Skeletal muscle cell (primary cell): Measurements from ENCODE around the gene SH3PXD2A.
A peak's percentile ranks its signal among the peaks of the same experiment; 100 is the strongest.
"Not testable (repeated sequence)": the region's sequence is repeated elsewhere in the genome, so short reads cannot be mapped to it uniquely, and the experiment has no call there.

Source experiments
- DNase-seq: peaks from one replicate; pipeline ENCODE4 v3.0.0-alpha.2; 2010; ENCODE audit warnings: low read depth
- H3K4me3 ChIP-seq: 2 replicates; pipeline ENCODE4 v1.5.1; 2011; ENCODE audit warnings: low read depth, mild to moderate bottlenecking, control low read depth, low read length, moderate library complexity

Gene SH3PXD2A

DNA sequence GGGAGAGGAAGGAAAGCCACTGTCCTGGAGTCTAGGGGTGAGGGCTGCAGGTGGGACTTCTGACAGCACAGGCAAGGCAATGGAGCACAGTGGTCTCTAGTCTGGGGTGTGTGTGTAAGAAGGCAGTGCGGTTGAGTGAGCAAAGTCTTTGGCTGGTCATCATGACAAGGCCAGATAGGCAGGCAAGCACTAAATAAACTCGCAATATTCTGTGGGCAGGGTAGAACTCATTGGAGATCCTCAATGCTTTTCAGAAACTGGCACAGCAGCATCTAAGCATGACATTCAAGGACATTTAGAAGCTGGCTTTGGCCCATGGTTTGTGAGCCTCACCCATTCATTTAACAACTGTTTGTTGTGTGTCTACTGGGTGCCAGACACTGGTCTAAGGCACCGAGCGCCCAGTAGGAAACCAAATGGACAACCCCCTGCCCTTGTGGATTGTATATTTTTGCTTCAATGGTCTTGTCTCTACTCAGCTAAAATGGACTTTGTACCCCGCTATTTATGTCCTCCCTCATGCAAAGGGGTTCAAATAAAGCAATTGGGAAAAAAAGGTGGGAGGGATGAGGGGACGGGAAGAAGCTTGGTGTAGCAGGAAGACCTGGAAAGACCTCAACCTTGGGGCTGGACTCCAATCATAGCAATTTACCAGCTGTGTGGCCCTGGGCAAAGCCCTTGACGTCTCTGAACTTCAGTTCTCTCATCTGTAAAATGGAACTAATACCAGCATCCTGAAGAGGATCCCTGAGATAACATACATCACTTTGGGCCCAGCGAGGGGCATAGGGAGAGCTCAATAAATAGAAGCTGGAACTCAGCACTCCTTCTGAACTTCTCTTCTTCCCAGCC is 245.9 kb downstream of the SH3PXD2A start:
- no peak for DNase-seq
- no peak overlapping the region for H3K4me3 ChIP-seq

DNA sequence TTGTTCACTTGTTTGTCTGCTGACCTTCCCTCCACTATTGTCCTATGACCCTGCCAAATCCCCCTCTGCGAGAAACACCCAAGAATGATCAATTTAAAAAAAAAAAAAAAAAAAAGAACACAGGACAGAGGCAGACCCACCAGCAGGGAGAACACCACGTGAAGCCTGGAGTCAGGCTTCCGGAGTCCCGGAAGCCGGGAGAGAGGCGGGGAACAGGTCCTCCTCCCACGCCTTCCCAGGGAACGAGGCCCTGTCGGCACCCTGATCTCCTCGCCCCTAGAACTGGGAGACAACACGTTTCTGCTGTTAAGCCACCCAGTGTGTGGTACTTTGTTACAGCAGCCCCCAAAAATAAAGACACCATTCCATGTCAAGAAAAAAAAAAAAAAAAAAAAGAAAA is 247.3 kb downstream of the SH3PXD2A start:
- DNase-seq, H3K4me3 ChIP-seq: not testable (repeated sequence)

DNA sequence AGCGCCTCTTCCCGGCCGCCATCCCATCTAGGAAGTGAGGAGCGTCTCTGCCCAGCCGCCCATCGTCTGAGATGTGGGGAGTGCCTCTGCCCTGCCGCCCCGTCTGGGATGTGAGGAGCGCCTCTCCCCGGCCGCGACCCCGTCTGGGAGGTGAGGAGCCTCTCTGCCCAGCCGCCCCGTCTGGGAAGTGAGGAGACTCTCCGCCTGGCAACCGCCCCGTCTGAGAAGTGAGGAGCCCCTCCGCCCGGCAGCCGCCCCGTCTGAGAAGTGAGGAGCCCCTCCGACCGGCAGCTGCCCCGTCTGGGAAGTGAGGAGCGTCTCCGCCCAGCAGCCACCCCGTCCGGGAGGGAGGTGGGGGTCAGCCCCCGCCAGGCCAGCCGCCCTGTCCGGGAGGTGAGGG is 248.3 kb downstream of the SH3PXD2A start:
- DNase-seq, H3K4me3 ChIP-seq: not testable (repeated sequence)

DNA sequence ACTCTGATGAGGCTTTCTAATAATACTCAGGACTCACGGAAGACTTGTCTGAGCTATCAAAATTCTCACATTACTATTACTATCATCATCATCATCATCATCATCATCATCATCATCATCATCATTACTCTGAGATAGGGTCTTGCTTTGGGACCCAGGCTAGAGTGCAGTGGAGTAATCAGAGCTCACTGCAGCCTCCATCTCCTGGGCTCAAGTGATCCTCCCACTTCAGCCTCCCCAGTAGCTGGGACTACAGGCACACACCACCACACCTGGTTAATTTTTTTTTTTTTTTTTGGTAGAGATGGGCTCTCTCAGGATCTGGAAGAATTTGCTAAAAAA is 249.3 kb downstream of the SH3PXD2A start:
- DNase-seq, H3K4me3 ChIP-seq: not testable (repeated sequence)

DNA sequence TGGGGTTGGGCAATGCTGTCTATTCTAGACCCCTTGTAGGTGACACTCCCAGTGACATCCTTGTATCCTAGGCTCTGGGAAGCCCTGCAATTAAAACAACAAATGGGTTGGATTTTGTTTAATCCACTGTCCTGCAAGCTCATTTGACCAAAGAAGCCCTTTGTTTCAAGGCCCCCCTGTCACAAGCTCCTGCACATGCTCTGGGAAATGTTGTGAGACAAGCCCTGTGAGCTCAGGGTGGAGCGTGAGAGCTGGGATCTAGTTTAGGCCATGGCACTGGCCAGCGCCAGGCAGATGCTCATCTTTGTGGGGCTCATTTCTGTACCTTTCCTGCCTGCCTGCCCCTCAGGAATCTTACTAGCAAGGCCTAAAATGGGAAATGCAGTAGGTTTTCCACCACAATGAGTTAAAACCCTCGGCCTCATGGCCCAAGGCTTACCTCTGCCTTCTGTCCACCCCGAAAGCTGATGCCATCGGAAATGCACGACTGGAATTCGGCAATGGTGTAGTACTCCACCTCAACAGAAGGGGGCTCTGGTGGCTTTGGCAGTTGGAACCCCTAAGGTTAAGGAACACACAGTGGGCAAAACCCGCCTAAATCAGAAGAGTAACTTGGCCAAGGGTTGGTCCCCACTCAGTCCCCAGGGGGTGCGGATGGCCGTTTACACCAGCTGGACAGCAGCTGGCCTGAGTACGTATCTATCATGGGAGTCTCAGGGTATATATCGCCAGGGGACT is 249.8 kb downstream of the SH3PXD2A start:
- DNase-seq = no peak
- no peak overlapping the region for H3K4me3 ChIP-seq

DNA sequence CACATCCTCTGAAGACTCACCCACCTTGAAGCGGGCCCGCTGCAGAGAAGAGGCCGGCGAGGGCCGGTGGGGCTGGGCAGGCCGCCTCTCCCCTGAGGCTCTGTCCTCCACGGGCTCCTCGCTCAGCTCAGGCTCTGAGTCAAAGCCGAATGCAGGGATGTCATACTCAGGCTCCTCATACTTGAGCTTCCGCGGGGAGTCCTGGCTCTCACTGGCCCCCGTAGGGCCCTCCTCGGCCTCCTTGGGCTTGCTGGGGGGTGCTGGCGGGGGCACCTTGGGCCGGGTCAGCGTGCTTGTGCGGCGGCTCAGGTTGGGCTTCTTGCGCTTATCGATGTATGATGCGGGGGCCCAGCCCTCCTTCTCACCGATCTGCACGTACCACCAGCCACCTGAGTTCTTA is 252.0 kb downstream of the SH3PXD2A start:
- DNase-seq = no peak
- no peak overlapping the region for H3K4me3 ChIP-seq

DNA sequence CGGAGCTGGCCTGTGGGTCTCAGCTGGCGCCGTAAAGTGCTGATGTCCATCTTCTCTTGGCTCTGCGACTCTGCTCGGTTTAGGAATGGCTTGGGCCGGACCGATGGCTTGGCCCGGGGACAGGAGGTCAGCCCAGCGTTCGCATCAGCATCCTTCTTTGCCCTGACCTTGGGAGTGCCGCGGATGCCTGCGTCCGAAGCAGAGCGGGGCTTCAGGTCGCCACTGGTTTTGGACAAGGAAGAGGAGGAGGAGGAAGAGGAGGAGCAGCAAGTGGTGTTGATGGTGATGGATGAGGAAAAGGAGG is 252.6 kb downstream of the SH3PXD2A start:
- H3K4me3 ChIP-seq = no peak overlapping the region
- no peak for DNase-seq

DNA sequence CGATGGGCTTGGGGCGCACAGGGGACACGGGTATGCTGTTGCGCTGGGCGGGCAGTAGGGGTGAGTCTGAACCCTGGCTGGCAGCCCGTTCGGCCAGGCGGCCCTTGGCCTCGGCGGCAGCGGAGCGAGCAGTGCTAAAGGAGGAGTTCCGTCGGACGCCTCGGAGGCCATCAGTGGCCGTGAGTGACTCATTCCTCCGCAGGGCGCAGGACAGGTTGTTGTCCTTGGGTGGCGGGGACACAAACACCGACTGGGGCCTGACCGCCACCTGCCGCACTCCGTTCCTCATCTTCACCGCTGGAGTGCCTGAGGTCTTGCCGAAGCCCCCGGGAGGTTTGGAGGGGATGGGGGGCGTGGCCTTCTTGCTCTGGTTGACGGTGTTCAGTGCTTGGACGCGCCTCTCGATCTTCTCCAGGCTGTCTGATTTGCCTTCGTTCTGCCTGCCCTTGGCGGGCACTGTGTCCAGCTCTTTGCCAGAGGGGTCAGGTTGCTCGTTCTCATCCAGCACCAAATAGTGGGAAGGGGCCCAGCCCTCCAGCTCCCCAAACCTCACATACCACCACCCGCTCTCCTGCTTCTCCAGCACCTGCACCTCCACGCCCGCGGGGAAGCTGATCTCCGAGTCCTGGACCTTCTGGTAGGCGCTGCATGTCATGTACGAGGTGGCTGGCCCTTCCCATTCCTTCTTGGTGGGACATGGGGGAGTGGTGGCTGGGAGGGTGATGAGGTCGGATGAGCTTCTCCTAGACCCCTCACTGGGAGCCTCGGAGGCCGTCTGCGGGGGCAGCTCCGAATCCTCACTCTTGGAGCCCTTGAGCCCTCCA is 253.1 kb downstream of the SH3PXD2A start:
- H3K4me3 ChIP-seq = no peak overlapping the region
- no peak for DNase-seq

DNA sequence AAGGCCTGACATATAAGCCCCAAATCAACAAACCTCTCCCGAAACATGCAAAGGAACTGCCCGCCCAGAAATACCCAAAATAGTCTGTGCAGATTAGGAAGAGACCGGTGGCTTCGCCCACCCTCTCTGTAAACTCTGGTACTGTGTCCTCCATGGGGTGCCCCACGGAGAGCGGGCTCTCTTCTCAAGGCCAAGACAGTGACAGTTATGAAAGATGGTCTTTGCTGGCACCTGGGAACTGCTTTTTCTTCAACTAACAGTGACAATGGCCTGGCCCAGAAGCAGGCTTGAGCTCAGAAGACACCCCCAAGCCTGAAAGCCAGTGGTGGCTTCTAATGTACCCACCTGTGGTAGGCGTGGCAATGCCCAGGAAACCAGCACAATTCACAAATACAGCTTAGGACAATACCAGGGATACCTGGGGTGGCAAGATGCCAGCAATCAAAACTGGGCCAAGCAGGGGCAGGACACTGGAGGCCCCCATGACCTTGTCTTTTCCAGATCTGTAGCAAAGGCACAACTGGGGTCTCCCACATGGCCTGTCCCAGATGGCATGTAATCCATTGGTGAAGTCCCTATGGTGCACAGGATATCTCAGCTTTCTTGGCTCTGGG is 254.3 kb downstream of the SH3PXD2A start:
- no peak overlapping the region for H3K4me3 ChIP-seq

DNA sequence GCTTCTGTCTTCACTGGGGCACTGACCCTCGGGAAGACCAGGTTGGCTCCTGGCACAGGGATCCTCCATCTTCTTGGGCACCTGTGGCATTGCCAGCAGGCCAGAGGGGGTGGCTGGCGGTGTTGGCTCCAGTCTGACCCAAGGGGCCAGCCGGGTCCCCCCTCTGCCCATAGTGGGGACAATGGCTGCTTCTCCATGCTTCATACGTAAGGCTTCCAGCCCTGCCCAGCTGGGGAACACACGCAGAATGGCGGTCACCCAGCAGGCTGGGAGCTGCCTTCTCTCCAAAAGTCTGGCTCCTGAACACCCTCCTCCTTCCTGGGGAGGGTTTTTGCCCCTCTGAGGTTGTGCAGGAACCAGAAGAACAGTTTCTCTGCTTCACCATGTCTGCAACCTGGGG is 255.1 kb downstream of the SH3PXD2A start:
- H3K4me3 ChIP-seq = no peak overlapping the region
- no peak for DNase-seq

More for the DNA sequence above, 254.3 kb downstream of the SH3PXD2A start:
- DNase-seq = no peak

DNA sequence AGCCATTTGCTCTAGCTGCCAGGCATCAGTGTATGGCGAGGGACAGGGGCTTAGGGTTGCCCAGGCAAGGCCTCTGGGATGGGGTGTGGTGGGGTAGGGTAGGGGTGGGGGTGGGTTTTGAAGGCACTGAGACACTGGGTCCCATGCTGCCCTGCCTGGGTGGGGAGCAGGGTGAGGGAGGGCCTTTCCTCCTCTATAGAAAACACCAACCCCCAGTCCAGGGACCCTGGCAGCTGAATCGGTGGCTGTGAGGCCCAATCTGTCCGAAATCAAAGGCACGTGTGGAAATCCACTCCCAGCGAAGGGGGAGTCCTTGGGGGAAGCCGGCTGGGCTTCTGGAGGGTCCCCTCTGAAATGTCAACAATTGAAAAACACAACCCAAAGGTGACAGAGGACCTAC is 255.5 kb downstream of the SH3PXD2A start:
- DNase-seq = no peak
- no peak overlapping the region for H3K4me3 ChIP-seq

DNA sequence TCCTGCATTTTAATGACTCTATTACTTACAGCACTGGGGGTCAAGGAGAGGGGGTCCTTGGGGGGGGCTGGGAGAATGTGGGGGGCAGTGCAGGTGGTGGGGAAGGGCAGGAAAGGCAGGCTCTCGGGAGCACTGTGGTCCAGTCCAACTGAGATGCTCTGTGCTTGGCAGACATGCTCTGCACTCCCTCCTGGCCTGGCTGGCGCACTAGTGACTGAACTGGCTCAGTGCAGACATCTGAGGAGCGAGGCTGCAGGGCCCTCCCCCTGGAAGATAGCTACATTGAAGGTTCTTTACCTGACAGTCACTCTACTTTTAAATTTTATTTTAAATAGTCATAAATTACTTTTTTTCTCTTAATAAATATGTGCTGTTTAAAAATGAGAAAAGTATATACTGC is 256.2 kb downstream of the SH3PXD2A start:
- H3K4me3 ChIP-seq = no peak overlapping the region
- no peak for DNase-seq

DNA sequence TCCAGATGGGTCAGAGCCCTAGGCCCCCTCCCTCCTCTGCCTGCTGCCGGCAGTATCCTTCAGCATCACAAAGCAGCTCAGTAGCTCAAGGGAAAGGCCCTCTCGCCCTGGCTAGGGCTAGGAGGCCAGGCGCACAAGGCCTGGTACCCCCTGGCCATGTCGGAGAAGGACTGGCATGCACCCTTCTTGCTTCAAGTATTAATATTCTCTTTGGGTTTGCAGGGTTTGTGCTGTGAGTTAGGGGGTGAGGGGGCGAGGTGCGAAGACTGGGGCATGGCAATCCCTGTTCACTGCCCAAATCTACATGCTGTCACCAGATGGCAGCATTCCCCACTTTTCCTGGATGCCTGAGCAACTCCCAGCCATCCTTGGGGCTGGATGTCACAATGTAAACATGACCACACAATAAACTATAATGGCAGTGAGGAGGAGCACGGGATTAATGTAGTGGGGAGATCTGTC is 256.7 kb downstream of the SH3PXD2A start:
- no peak overlapping the region for H3K4me3 ChIP-seq
- peak; percentile 31 for DNase-seq

DNA sequence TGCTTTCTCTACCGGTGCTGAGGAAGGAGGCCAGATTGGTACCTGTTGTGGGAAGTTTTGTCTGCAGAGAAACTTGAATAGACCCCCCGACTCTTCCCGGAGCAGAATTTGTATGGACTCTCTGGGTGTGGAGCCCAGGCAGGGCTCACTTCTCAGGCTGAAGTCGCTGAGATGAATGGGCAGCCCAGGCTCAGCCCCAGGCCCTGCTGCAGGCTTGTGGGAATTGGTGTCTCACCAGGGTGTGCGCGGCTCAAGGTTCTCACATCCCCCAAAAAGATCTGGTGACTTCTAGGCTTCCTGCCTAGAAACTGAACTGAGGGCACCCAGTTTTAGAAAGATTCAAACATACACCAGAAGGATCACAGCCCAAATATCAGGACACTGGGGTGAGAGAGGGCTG is 258.4 kb downstream of the SH3PXD2A start:
- no peak overlapping the region for H3K4me3 ChIP-seq
- DNase-seq = no peak

DNA sequence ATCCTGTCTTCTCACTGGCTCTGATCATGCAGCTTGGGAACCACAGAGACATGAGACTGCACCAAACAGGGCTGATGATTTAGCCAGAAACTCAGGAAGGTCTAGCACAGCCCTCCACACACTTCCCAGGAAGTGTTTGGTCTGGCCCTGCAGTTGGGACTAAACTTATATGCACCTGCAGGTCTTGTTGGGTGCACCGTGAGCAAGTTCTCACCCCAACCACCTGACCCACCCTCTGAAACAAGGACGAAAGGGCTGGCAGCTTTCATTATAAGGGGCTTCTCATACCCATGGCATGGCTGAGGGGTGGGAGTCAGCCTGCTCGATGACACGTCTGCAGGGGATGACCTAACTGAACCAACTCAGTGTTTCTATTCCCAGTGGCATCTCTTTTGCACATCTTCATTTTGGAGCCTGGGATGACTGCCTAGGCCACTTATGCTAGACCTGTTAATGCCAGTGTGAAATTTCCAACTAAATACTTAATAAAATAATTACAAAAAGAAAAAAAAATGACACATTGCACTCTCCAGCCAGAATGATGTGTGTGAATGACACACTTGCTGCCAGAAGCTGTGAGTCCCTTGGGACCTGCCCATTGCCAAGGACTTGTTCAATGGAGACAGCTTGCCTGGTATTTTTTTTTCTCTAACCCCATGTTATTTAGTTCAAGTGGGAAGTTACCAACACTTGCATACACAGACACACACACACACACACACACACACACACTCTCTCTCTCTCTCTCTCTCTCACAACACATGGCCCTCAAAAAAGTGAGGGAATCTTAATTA is 259.2 kb downstream of the SH3PXD2A start:
- DNase-seq = no peak
- no peak overlapping the region for H3K4me3 ChIP-seq

DNA sequence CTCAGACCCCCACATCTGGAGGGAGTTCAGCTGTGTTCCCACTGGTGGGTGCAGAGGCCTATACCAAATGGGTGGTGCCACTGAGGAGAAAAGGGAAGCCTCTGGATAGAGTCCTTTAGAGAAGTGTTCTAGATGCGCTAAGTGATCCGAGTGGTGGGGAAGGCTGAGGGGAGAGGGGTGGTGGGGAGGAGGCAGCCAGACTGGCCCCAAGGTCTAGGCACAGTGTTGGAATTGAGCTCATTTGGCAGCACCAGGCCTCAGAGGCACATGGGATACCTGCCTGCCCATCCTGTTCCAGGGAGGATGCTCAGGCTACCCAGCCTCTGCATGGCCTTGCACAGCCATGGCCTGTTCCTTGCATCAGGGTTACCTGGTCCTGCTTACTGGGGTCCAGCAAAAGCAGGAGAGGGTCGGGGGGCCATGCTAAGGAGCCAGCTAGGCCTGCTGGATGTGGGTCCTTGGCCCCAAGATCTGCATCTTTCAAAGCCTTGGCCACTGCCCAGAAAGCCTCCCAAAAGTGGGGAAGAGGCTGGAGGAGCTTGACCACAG is 262.3 kb downstream of the SH3PXD2A start:
- no peak for DNase-seq
- H3K4me3 ChIP-seq = no peak overlapping the region

DNA sequence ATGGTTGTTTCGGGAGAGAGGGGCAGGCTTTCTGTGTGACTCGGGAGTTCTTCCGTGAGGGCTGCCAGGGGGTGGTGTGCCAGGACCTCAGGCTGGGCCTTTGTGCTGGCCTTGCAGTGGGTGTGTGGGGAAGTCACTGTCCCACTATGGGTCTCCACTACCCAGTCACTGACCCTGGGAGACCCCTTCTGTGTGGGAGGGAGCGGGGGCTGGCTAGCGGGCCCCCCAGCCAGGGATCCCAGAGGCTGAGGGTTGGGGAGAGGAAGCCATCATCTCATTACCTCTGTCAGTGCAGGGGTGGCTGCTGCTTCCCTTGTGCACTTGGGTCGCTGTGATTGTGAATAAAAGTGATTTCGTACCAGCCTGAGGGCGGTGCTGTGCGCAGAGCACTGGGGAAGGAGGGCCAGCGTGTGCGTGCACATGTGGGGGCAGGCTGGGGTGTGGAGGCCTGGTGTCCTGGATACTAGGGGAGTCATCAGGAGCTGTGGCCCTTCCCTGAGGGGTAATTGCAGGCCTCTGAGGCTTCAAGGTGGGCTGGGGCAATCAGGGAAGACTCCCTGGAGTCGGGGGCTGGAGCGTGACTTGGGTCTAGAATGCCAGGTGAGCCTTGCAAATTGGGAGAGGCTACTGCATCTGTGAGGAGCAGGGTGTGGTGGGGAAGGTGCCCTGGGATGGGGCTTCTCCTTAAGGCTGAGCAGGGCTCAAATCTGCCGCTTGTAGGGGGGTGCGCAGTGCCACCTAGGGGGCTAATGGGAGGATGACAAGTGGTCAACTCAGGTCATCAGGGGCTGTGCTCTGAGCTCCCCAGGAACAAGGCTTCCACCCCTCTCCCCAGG is 263.0 kb downstream of the SH3PXD2A start:
- no peak for DNase-seq
- no peak overlapping the region for H3K4me3 ChIP-seq

DNA sequence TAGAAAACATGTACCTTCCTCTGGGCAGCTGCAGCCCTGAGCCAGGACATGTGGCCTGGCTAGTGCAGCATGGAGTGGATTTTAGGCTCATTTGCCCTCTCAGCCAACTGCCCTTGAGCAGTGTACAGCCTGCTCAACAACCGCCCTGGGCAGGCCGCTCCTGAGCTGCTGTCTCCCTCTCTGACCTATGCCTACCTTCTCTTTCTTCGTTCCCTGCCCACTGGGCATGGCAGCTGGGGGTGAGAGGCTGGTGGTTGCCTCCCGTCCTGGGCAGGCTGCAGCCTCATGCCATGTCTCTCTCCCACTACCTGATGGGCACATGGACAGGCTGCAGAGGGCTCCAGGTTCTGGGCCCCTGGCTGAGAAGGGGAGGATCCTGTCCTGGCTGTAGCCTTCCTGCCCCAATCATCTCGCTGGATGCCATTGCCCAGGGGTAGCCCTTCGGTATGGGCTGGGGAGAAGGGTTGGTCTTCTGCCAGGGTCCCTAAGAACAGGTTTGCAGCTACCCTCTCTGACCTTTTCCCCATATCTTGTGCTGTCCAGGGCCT is 264.6 kb downstream of the SH3PXD2A start:
- DNase-seq = no peak
- no peak overlapping the region for H3K4me3 ChIP-seq
